Esophagus squamous epithelium (tissue), 4 donors: ENCODE measurements around the gene LYSMD4.

Experiments used
- CTCF ChIP-seq, 6 experiments: fragments of 450-650 bp in 4 of 6; fragments of 200-600 bp in 2 of 6; sonication (generic) in 2 of 6; IDR thresholded peaks; one replicate each; pipeline ENCODE4 v1.5.1; 2016 to 2019; ENCODE audit warnings: antibody characterized with exemption in 6 of 6, mild to moderate bottlenecking in 4 of 6, moderate library complexity in 4 of 6
- POLR2A ChIP-seq, 4 donors: fragments of 450-650 bp; IDR thresholded peaks; one replicate each; pipeline ENCODE4 v1.6.1; 2017; ENCODE audit warnings: antibody characterized with exemption in 4 of 4, mild to moderate bottlenecking in 4 of 4, moderate library complexity in 3 of 4

- TF ChIP-seq CTCF (IDR thresholded peaks at IDR 0.05) (no peak), POLR2A (IDR thresholded peaks at IDR 0.05) (peak in 3 of 4 donors; percentile 70 to 93 (median 72))
These were observed at the start of gene LYSMD4 for GRCh38 chr15:99733268-99734039.
